GM12878 (cell line): Measurements from ENCODE around the gene HIC1. TPM values are rescaled to one million over a fixed set of nuclear protein-coding genes. Genes with fewer than 3 reads are reported as not detected.

Experiments
- HDGF ChIP-seq: fragments of 450-650 bp; IDR thresholded peaks from 2 replicates; pipeline ENCODE4 v1.6.1; 2016; ENCODE audit warnings: antibody characterized with exemption
- MTA2 ChIP-seq: fragments of 450-650 bp; IDR thresholded peaks from 2 replicates; pipeline ENCODE4 v1.6.1; 2016; ENCODE audit warnings: low read depth, mild to moderate bottlenecking, moderate library complexity
- NBN ChIP-seq: fragments of 450-650 bp; IDR thresholded peaks from 2 replicates; pipeline ENCODE4 v1.6.1; 2016
- NR2C2 ChIP-seq: IDR thresholded peaks from 2 replicates; pipeline ENCODE4 v1.6.1; 2011; ENCODE audit warnings: borderline replicate concordance, low read depth; ENCODE audit not compliant: control insufficient read depth, insufficient read length
- RB1 ChIP-seq: fragments of 450-650 bp; formaldehyde crosslinking; IDR thresholded peaks from 2 replicates; pipeline ENCODE4 v1.6.1; 2017; ENCODE audit warnings: mild to moderate bottlenecking, borderline replicate concordance
- RUNX3 ChIP-seq: IDR thresholded peaks from 2 replicates; pipeline ENCODE4 v1.6.1; 2012; ENCODE audit warnings: low read length, inconsistent platforms
- SPI1 ChIP-seq: IDR thresholded peaks from 2 replicates; pipeline ENCODE4 v1.6.1; 2011; ENCODE audit warnings: low read depth, mild to moderate bottlenecking, low read length, moderate library complexity, borderline replicate concordance; ENCODE audit not compliant: insufficient read depth
- YBX1 ChIP-seq: fragments of 450-650 bp; IDR thresholded peaks from 2 replicates; pipeline ENCODE4 v1.6.1; 2016; ENCODE audit warnings: antibody characterized with exemption
- ZNF207 ChIP-seq: fragments of 450-650 bp; IDR thresholded peaks from 2 replicates; pipeline ENCODE4 v1.6.1; 2014; ENCODE audit warnings: antibody characterized with exemption, mild to moderate bottlenecking, borderline replicate concordance
- ZNF622 ChIP-seq: fragments of 450-650 bp; IDR thresholded peaks from 2 replicates; pipeline ENCODE4 v1.6.1; 2017; ENCODE audit warnings: mild to moderate bottlenecking, inconsistent platforms
- polyA plus RNA-seq, 11 experiments: library from polyadenylated mRNA; depleted of rRNA in 4 of 11; unstranded in 6 of 11; stranded (reverse) in 5 of 11; fragments of >200 nt; fragmentation: Nextera tagmentation in 4 of 11; fragmentation: Illumina TruSeq in 1 of 11; extraction: Ambion mirVana in 4 of 11; extraction: Trizol in 1 of 11; gene quantifications; 1 replicate in 1 of 11; 2 replicates in 10 of 11; pipeline versions ENCODE4 v1.2.1 to v1.2.3, GENCODE V29; 2011 to 2016; ENCODE audit warnings: inconsistent platforms in 2 of 11, missing spikeins in 2 of 11, low read depth in 1 of 11
- total RNA-seq, 4 experiments: library from RNA; depleted of rRNA in 3 of 4; stranded (reverse); fragments of >200 nt in 3 of 4; fragmentation: Illumina TruSeq in 1 of 4; extraction: Trizol in 1 of 4; gene quantifications; 2 replicates each; pipeline versions ENCODE4 v1.2.1 to v1.2.3, GENCODE V29; 2013 to 2021
- TF ChIP-seq, protein P1 (sequence below), 3 experiments: IDR thresholded peaks in 2 of 3; conservative IDR thresholded peaks in 1 of 3; 2 replicates each; pipeline ENCODE4 v1.5.1; 2011; ENCODE audit warnings: low read depth in 3 of 3, low read length in 3 of 3, mild to moderate bottlenecking in 3 of 3, control low read depth in 2 of 3, moderate library complexity in 2 of 3, inconsistent platforms in 1 of 3, mixed read lengths in 1 of 3; ENCODE audit not compliant: control insufficient read depth in 2 of 3, insufficient read depth in 1 of 3; ENCODE audit errors: extremely low read depth in 1 of 3
- TF ChIP-seq, protein P2 (sequence below): fragments of 450-650 bp; formaldehyde crosslinking; IDR thresholded peaks from 2 replicates; pipeline ENCODE4 v1.4.0; 2020; ENCODE audit warnings: mild to moderate bottlenecking, moderate library complexity
- TF ChIP-seq, protein P3 (sequence below): IDR thresholded peaks from 2 replicates; pipeline ENCODE4 v1.6.1; 2011; ENCODE audit warnings: borderline replicate concordance, low read depth, mild to moderate bottlenecking, moderate library complexity, mixed read lengths, low read length; ENCODE audit not compliant: insufficient read depth; ENCODE audit errors: extremely low read length
- TF ChIP-seq, protein P4 (sequence below): fragments of 450-650 bp; IDR thresholded peaks from 2 replicates; pipeline ENCODE4 v1.6.1; 2017; ENCODE audit warnings: mild to moderate bottlenecking, low read depth, inconsistent platforms; ENCODE audit not compliant: poor library complexity, severe bottlenecking
- TF ChIP-seq, protein P5 (sequence below): fragments of 450-650 bp; IDR thresholded peaks from 2 replicates; pipeline ENCODE4 v1.6.1; 2016; ENCODE audit warnings: mild to moderate bottlenecking

HIC1 gene
- total and polyA plus RNA-seq, 10 of the 15 experiments (the other 5 are each of a cell fraction or from before 2014, with no cell fraction given) = 0.11 to 61.1 (median 4.9) TPM

DNA sequence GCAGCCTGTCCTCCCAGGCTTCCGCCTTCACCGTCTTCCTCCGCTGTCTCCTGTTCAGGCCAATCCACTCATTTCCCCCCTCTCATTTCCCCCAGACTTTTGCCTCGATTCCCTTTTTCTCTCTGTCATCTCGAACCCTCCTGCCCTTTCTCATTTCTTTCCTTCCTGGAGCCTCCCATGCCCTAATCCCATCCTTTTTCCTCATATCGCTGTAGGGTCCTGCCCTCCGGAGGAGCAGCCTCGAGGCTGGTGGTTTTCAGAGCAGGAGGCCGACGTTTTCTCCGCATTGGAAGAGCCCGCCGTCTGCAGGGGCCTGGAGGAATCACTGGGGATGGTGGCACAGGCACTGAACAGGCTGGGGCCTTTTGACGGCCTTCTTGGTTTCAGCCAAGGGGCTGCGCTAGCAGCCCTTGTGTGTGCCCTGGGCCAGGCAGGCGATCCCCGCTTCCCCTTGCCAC, 12.5 kb upstream of the HIC1 start (continued):
- TF ChIP-seq, protein P1, sequence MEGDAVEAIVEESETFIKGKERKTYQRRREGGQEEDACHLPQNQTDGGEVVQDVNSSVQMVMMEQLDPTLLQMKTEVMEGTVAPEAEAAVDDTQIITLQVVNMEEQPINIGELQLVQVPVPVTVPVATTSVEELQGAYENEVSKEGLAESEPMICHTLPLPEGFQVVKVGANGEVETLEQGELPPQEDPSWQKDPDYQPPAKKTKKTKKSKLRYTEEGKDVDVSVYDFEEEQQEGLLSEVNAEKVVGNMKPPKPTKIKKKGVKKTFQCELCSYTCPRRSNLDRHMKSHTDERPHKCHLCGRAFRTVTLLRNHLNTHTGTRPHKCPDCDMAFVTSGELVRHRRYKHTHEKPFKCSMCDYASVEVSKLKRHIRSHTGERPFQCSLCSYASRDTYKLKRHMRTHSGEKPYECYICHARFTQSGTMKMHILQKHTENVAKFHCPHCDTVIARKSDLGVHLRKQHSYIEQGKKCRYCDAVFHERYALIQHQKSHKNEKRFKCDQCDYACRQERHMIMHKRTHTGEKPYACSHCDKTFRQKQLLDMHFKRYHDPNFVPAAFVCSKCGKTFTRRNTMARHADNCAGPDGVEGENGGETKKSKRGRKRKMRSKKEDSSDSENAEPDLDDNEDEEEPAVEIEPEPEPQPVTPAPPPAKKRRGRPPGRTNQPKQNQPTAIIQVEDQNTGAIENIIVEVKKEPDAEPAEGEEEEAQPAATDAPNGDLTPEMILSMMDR (IDR thresholded peaks at IDR 0.05 in 2 of 3, conservative IDR thresholded peaks at IDR 0.05 in 1 of 3; ENCODE audit: control insufficient read depth in 2 of 3, extremely low read depth in 1 of 3, insufficient read depth in 1 of 3, low read depth in 3 of 3, low read length in 3 of 3) = peak in 2 of 3 experiments; percentile 5 to 9; a peak in 2 of 6 replicates
- no peak for TF ChIP-seq YBX1
- no peak for TF ChIP-seq ZNF622
- TF ChIP-seq, protein P2, sequence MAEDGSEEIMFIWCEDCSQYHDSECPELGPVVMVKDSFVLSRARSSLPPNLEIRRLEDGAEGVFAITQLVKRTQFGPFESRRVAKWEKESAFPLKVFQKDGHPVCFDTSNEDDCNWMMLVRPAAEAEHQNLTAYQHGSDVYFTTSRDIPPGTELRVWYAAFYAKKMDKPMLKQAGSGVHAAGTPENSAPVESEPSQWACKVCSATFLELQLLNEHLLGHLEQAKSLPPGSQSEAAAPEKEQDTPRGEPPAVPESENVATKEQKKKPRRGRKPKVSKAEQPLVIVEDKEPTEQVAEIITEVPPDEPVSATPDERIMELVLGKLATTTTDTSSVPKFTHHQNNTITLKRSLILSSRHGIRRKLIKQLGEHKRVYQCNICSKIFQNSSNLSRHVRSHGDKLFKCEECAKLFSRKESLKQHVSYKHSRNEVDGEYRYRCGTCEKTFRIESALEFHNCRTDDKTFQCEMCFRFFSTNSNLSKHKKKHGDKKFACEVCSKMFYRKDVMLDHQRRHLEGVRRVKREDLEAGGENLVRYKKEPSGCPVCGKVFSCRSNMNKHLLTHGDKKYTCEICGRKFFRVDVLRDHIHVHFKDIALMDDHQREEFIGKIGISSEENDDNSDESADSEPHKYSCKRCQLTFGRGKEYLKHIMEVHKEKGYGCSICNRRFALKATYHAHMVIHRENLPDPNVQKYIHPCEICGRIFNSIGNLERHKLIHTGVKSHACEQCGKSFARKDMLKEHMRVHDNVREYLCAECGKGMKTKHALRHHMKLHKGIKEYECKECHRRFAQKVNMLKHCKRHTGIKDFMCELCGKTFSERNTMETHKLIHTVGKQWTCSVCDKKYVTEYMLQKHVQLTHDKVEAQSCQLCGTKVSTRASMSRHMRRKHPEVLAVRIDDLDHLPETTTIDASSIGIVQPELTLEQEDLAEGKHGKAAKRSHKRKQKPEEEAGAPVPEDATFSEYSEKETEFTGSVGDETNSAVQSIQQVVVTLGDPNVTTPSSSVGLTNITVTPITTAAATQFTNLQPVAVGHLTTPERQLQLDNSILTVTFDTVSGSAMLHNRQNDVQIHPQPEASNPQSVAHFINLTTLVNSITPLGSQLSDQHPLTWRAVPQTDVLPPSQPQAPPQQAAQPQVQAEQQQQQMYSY (CRISPR knock-in tag) = no peak
- TF ChIP-seq ZNF207 = no peak
- TF ChIP-seq, protein P3, sequence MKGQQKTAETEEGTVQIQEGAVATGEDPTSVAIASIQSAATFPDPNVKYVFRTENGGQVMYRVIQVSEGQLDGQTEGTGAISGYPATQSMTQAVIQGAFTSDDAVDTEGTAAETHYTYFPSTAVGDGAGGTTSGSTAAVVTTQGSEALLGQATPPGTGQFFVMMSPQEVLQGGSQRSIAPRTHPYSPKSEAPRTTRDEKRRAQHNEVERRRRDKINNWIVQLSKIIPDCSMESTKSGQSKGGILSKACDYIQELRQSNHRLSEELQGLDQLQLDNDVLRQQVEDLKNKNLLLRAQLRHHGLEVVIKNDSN = no peak
- TF ChIP-seq NR2C2 = no peak
- TF ChIP-seq MTA2 = 0 out of 2 replicates have a peak, but pooled peaks have one; percentile 20
- TF ChIP-seq, protein P4, sequence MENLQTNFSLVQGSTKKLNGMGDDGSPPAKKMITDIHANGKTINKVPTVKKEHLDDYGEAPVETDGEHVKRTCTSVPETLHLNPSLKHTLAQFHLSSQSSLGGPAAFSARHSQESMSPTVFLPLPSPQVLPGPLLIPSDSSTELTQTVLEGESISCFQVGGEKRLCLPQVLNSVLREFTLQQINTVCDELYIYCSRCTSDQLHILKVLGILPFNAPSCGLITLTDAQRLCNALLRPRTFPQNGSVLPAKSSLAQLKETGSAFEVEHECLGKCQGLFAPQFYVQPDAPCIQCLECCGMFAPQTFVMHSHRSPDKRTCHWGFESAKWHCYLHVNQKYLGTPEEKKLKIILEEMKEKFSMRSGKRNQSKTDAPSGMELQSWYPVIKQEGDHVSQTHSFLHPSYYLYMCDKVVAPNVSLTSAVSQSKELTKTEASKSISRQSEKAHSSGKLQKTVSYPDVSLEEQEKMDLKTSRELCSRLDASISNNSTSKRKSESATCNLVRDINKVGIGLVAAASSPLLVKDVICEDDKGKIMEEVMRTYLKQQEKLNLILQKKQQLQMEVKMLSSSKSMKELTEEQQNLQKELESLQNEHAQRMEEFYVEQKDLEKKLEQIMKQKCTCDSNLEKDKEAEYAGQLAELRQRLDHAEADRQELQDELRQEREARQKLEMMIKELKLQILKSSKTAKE = no peak
- TF ChIP-seq RUNX3 = no peak; the same call in 1 of the 2 replicates
- TF ChIP-seq NBN = peak; percentile 46; the same call in 1 of the 2 replicates
- TF ChIP-seq HDGF = peak; percentile 30; the same call in 1 of the 2 replicates
- TF ChIP-seq RB1 = no peak
- TF ChIP-seq, protein P5, sequence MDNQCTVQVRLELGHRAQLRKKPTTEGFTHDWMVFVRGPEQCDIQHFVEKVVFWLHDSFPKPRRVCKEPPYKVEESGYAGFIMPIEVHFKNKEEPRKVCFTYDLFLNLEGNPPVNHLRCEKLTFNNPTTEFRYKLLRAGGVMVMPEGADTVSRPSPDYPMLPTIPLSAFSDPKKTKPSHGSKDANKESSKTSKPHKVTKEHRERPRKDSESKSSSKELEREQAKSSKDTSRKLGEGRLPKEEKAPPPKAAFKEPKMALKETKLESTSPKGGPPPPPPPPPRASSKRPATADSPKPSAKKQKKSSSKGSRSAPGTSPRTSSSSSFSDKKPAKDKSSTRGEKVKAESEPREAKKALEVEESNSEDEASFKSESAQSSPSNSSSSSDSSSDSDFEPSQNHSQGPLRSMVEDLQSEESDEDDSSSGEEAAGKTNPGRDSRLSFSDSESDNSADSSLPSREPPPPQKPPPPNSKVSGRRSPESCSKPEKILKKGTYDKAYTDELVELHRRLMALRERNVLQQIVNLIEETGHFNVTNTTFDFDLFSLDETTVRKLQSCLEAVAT = peak; percentile 78
- TF ChIP-seq SPI1 = peak; percentile 2; the same call in 1 of the 2 replicates
